Measurements from ENCODE around the gene TANGO6.

TANGO6 gene

GRCh38 chr16:68907297-68907696 lies 64.0 kb downstream of the TANGO6 start:
- DNase-seq (ENCODE audit: low read depth in 2 of 3, low spot score in 2 of 3), result no peak

DNA sequence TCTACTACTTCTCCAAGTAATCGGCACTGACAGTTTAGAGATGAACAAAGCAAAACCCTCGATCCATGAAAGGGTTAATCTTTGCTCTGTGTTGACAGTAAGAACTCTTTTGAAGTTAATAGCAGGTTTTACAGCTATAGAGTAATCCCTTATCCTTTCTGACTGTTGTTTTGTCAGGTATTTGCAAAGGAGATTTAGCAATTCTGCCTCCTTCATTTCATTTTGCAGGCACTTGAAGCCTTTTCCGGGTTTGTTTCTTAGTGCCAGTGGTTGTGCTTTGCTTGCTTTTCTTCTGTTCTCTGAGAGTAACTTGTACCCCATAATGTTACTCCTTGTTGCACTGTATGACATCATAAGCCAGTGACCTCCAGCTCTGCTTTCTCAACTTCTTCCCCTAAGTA lies 64.5 kb downstream of the TANGO6 start:
- no peak for DNase-seq (ENCODE audit: low read depth in 2 of 3, low spot score in 2 of 3)

DNA sequence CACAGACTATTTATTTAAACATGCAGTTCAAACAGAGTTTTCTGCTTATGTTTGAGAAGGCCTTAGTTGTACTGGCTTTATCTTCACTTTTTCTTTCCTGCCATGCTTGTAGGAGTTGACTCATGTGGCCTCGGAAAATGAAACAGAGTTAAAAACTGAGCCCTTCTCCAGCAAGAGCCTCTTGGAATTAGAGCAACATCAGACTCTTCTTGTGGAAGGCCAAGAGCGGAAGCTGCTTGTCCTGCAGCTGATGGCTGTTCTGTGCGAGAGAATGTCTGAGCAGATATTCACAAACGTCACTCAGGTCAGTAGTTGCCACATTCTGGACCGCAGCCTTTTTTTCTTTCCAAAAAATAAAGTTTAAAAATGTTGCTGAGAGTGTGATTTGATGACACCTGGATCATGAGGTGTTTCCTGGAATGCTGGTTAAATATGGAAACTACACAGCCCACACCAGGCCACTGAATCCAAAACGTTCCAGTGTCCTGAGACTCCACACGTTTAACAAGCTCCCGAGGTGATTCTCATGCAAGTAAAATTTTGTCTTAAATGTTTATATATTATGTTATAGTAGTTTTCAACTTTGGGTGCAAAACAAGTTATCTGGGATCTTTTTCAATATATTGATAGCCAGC lies 65.9 kb downstream of the TANGO6 start:
- no peak for DNase-seq (ENCODE audit: low read depth in 2 of 3, low spot score in 2 of 3)

DNA sequence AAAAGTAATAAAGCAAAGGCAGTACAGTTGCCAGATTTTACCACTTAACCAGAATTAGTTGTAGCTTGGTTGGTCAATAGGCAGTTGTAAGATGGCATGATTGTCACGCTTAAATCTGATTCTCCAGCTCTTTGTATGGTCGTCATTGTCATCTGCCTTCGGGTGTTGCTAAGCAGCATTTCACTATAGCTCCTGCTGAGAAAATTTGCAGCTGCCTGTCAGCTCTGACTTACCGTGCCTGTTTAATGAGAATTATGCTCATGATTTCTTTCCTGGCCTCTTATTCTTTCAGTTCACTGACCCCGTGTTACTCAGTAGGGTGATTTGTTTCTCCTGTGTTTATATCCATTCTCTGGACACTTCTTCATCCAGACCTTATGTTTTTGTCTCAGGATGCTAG lies 66.7 kb downstream of the TANGO6 start:
- DNase-seq (ENCODE audit: low read depth in 2 of 3, low spot score in 2 of 3), result no peak

DNA sequence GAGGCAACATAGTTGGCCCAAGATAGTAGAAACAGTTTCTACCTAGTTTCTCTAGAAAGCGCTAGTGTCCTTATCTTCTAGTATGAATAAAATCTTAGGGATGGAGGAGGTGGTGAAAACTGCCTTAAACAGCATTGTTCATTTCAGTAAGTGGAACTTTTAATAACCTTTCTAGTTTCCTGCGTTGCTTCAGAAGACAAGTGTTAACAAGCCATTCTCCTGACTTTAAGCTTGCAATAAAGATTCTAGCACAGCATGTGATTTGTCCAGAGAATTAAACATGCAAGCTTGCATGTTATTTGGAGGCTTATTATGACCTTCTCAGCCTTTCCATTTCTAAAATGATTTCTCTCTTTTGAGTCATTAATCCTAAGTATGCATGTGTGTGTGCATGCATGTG lies 72.3 kb downstream of the TANGO6 start:
- no peak for DNase-seq (ENCODE audit: low read depth in 2 of 3, low spot score in 2 of 3)

GRCh38 chr16:68917541-68917940 lies 74.2 kb downstream of the TANGO6 start:
- no peak for DNase-seq (ENCODE audit: low read depth in 2 of 3, low spot score in 2 of 3)

DNA sequence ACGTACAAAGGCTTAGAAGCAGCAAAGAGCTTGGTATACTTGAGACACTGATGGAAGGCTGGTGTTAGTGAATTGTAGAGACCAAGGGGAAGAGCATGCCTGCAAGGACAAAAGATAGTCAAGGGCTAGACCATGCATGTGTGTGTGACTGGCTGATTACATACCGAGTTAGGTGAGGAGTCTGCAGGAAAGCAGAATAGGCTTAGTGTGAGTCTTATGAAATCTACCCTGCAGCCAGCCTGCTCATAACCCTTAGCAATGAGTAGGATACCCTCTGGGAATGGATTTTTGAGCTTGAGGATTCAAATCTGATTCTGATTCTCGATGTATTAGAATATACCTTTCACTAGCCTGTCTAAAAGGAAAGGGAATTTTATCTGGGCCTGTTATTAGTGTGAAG lies 77.0 kb downstream of the TANGO6 start:
- DNase-seq (ENCODE audit: low read depth in 2 of 3, low spot score in 2 of 3), result no peak

GRCh38 chr16:68921637-68922036 lies 78.3 kb downstream of the TANGO6 start:
- DNase-seq (ENCODE audit: low read depth in 2 of 3, low spot score in 2 of 3), result no peak

GRCh38 chr16:68923116-68923515 lies 79.8 kb downstream of the TANGO6 start:
- DNase-seq (ENCODE audit: low read depth in 2 of 3, low spot score in 2 of 3), result no peak

- no peak for DNase-seq (ENCODE audit: low read depth in 2 of 3, low spot score in 2 of 3)
These were observed 83.7 kb downstream of the TANGO6 start for GRCh38 chr16:68927018-68927417.

DNA sequence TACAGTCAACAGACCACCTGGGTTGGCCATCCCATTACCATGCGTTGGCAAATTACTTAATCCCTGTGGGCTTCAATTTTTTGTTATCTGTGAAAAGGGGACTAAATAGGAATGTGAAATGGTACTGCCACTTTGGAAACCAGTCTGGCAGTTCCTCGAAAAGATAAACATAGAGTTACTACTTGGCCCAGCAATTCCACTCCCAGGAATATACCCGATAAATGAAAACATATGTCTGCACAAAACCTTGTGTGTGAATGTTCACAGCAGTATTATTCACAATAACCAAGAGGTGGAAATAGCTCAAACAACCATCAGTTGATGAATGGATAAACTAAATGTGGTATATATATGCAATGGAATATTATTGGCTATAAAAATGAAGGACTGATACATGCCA lies 87.9 kb downstream of the TANGO6 start:
- no peak for DNase-seq (ENCODE audit: low read depth in 2 of 3, low spot score in 2 of 3)

DNA sequence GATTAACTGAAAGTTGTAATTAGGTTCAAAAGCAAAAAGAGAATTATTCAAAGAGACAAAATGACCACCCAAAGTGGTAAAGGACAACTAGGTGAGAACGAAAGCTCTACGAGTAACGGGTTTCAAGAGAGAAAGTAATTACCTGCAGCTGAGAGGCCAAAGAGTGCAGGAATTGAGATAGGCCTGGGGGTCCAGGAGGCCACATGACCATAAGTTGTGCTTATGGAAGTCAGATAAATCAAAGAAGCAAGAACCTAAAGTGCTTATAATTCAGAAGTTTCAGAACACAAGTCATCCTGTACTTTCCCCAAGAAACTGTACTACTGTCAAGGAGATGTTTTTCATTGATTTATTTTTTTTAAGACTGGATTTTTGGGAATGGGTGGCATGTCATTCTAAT lies 91.1 kb downstream of the TANGO6 start:
- DNase-seq (ENCODE audit: low read depth in 2 of 3, low spot score in 2 of 3), result no peak

DNA sequence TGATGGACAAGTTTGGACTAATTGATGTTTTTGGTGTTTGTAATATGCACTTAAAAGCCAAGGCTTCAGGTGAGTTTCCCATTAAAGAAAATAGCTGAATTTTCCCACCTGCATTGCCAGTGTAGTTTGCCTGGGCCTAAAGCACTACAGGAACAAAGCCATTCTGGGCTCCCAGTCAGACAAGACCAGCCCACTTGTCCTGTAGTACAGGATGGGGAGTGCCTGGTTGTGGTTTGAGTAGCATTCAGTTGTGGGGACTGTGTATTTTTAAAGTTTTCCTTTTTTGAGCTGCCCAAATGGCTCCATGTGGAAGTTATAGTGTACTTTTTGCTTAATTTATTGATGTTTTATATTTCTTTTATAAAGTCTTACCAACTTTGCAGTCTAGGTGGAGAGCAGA lies 91.7 kb downstream of the TANGO6 start:
- DNase-seq (ENCODE audit: low read depth in 2 of 3, low spot score in 2 of 3), result no peak

DNA sequence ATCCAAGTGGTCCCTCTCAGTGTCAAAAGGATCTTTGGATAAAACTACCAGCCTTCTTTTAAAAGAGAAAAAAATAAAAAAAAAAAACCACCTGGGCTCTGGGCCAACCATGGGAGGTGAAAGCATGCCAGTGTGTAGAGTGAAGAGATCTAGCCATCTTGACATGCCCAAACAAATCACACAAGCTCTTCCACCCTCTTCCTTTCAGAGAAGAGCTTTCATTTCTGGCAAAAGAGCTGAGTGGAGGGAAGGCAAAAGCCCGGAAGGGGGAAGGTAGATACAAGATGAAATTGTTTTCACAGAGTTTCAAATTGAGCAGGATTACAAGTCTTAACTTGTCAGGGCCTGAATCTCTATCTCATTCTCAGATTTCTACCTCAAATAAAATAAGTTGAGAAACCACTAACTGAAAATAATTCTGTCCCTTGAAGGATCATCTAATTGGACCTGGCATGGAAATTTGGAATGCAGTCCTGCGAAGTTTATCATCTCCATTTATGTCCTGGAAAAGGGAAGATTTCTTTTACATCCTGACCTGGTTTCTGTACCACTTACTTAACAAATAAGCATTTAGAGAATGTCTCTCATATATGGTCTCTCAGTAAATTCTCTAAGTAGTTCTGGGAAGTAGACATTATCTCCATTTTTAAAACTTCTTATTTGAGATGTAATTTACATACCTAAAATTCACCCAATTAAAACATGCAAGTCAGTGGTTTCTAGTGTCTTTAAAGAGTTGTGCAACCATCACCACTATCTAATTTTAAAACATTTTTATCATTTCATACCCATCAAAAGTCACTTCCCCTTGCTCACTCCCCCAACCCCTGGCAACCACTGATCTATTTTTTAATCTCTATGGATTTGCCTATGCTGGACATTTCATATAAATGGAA lies 93.7 kb downstream of the TANGO6 start:
- DNase-seq (ENCODE audit: low read depth in 2 of 3, low spot score in 2 of 3), result no peak

DNA sequence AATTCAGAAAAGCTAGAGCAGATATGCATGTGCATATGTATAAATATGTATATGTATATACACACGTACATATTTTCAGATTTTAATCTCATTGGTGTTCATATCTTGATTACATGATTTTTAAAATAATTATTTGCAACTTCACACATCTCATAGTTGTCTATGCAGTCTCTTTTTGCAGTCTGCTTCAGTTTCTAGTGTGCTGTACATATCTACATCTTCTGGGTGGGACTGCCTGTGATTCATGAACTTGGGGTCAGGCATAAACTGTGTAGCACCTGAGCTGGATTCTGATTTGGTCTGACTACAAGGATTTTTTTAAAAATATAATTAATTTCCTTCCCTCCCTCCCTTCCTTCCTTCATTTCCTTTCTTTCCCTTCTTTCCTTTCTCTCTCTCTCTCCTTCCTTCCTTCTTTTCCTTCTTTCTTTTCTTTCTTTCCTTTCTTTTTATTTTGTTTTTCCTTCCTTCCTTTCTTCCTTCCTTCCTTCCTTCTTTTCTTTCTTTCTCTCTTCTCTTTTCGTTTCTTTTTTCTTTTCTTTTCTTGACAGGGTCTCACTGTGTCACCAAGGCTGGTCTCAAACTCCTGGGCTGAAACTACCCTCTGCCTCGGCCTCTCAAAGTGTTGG lies 96.5 kb downstream of the TANGO6 start:
- no peak for DNase-seq (ENCODE audit: low read depth in 2 of 3, low spot score in 2 of 3)

GRCh38 chr16:68940816-68941215 lies 97.5 kb downstream of the TANGO6 start:
- DNase-seq (ENCODE audit: low read depth in 2 of 3, low spot score in 2 of 3), result no peak

GRCh38 chr16:68943961-68944360 lies 100.6 kb downstream of the TANGO6 start:
- DNase-seq (ENCODE audit: low read depth in 2 of 3, low spot score in 2 of 3), result no peak

- no peak for DNase-seq (ENCODE audit: low read depth in 2 of 3, low spot score in 2 of 3)
These were observed 105.0 kb downstream of the TANGO6 start for GRCh38 chr16:68948230-68948910.

DNA sequence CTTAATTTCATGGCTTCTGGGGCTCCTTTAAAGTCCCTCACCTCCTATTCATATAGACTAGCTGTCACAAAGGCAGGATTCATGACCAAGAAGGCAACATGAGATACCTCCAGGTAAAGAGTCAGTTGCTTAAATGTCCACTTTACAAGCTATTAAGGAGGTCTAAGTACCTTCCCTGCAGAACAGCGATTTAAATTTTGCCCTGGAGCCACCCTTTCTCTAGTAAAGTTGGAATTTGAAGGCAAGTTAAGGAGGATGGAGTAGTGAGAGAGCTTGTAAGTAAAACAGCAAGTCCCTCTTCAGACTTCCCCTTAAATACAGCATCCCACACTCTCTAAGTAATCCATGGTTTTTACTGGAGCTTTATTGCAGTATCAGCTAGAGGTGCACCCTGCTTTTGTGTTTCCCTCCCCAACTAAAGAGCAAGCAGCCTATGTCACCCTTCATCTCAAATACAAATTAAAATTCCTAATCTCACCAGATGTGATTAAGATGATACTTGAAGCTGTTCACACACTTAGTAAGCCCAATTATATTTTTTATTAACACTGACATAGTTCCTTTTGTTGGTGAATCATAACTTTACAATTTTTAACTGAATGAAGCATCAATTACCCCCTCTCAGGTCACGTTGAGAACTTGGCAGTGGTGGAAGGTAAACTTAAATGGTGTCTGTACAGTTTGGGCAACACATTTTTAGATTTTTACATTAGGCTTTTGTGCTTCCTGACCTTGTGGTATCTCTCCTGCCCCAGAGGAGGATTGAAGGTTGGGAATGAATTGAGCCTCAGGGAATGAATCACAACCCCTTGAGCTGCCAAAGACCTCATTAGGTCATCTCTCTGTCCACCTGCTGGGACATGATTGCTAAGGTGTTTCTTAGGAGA lies 108.9 kb downstream of the TANGO6 start:
- DNase-seq (ENCODE audit: low read depth in 2 of 3, low spot score in 2 of 3), result no peak

- DNase-seq (ENCODE audit: low read depth in 2 of 3, low spot score in 2 of 3), result no peak
These were observed 111.7 kb downstream of the TANGO6 start for GRCh38 chr16:68954911-68955635.
